DND-41 (cell line): Measurements from ENCODE around the gene LUZP2.

Source experiments
- ATAC-seq: fragments of 200-7000 bp; cut with Tn5 transposase; 3 replicates; pipeline ENCODE4 v1.9.1; 2021; ENCODE audit warnings: low read depth; ENCODE audit not compliant: insufficient read depth
- DNase-seq: peaks from one replicate; pipeline ENCODE4 v3.0.0-alpha.2; 2020
- H2AFZ ChIP-seq: 2 replicates; pipeline ENCODE4 v1.6.0; 2012; ENCODE audit warnings: low read depth, low read length
- H3K27ac ChIP-seq: 2 replicates; pipeline ENCODE4 v1.5.1; 2012; ENCODE audit warnings: low read length, inconsistent platforms
- H3K27me3 ChIP-seq: fragments of 200-600 bp; sonication (generic); 2 replicates; pipeline ENCODE4 v1.6.0; 2012; ENCODE audit warnings: low read length, mild to moderate bottlenecking, inconsistent platforms; ENCODE audit not compliant: insufficient read depth, poor library complexity
- H3K36me3 ChIP-seq: 2 replicates; pipeline ENCODE4 v1.5.1; 2012; ENCODE audit warnings: low read length, inconsistent platforms; ENCODE audit not compliant: insufficient read depth
- H3K4me1 ChIP-seq: 2 replicates; pipeline ENCODE4 v1.5.1; 2012; ENCODE audit warnings: mild to moderate bottlenecking, low read length; ENCODE audit not compliant: insufficient read depth
- H3K4me2 ChIP-seq: 2 replicates; pipeline ENCODE4 v1.6.0; 2012; ENCODE audit warnings: mild to moderate bottlenecking, moderate library complexity, low read length, inconsistent platforms; ENCODE audit not compliant: insufficient read depth
- H3K4me3 ChIP-seq, 2 experiments: fragments of 200-600 bp in 1 of 2; shearing (Covaris generic) in 1 of 2; 2 replicates each; pipeline ENCODE4 v1.5.1; 2012 to 2016; ENCODE audit warnings: inconsistent platforms in 2 of 2, low read length in 2 of 2, mild to moderate bottlenecking in 2 of 2, low read depth in 1 of 2, moderate library complexity in 1 of 2
- H3K79me2 ChIP-seq: 2 replicates; pipeline ENCODE4 v1.6.0; 2012; ENCODE audit warnings: low read length, inconsistent platforms; ENCODE audit not compliant: insufficient read depth
- H3K9ac ChIP-seq: 2 replicates; pipeline ENCODE4 v1.6.0; 2012; ENCODE audit warnings: low read depth, mild to moderate bottlenecking, inconsistent platforms, low read length, moderate library complexity
- H3K9me3 ChIP-seq: 2 replicates; pipeline ENCODE4 v1.5.1; 2012; ENCODE audit warnings: low read length, moderate library complexity, mild to moderate bottlenecking, inconsistent platforms; ENCODE audit not compliant: insufficient read depth, severe bottlenecking
- H4K20me1 ChIP-seq: 2 replicates; pipeline ENCODE4 v1.6.0; 2012; ENCODE audit warnings: low read length; ENCODE audit not compliant: insufficient read depth
- CTCF ChIP-seq: IDR thresholded peaks from 2 replicates; pipeline ENCODE4 v1.5.1; 2012; ENCODE audit warnings: borderline replicate concordance, low read length, moderate library complexity, mild to moderate bottlenecking; ENCODE audit not compliant: poor library complexity, severe bottlenecking; ENCODE audit errors: extremely low read depth
- EZH2 ChIP-seq: IDR thresholded peaks from 3 replicates; pipeline ENCODE4 v1.6.1; 2012; ENCODE audit warnings: borderline replicate concordance, low read depth, mild to moderate bottlenecking, moderate library complexity, low read length, inconsistent platforms; ENCODE audit not compliant: severe bottlenecking

The LUZP2 gene

GRCh38 chr11:24598641-24599040, 101.8 kb downstream of the LUZP2 start:
- TF ChIP-seq CTCF (no peak), EZH2 (no peak)

GRCh38 chr11:24609192-24610119, 112.6 kb downstream of the LUZP2 start:
- no peak for ATAC-seq
- H2AFZ ChIP-seq = no peak overlapping the region
- H4K20me1 ChIP-seq = no peaks in the 10 kb centered on the region
- TF ChIP-seq CTCF (no peak), EZH2 (no peak)
- no peaks in the 10 kb centered on the region for H3K9me3 ChIP-seq
- no peak overlapping the region for H3K27ac ChIP-seq
- DNase-seq = no peak
- no peaks in the 10 kb centered on the region for H3K36me3 ChIP-seq
- no peak overlapping the region for H3K4me2 ChIP-seq
- no peak overlapping the region for H3K9ac ChIP-seq
- no peaks in the 10 kb centered on the region for H3K4me1 ChIP-seq
- no peaks in the 10 kb centered on the region for H3K79me2 ChIP-seq
- H3K27me3 ChIP-seq = no peaks in the 10 kb centered on the region
- no peak overlapping the region for H3K4me3 ChIP-seq

More at GRCh38 chr11:24598641-24599040, 101.8 kb downstream of the LUZP2 start:
- no peaks in the 10 kb centered on the region for H3K4me1 ChIP-seq
- ATAC-seq (no peak), DNase-seq (no peak)
- H3K36me3 ChIP-seq = no peaks in the 10 kb centered on the region
- no peaks in the 10 kb centered on the region for H3K9me3 ChIP-seq
- H4K20me1 ChIP-seq = no peaks in the 10 kb centered on the region
- H3K27ac ChIP-seq = no peak overlapping the region
- no peak overlapping the region for H3K4me2 ChIP-seq
- H3K79me2 ChIP-seq = no peaks in the 10 kb centered on the region
- H2AFZ ChIP-seq = no peak overlapping the region
- no peak overlapping the region for H3K4me3 ChIP-seq
- no peaks in the 10 kb centered on the region for H3K27me3 ChIP-seq
- no peak overlapping the region for H3K9ac ChIP-seq

GRCh38 chr11:24615451-24616160, 118.8 kb downstream of the LUZP2 start:
- DNase-seq (no peak), ATAC-seq (no peak)
- no peaks in the 10 kb centered on the region for H3K36me3 ChIP-seq
- no peaks in the 10 kb centered on the region for H4K20me1 ChIP-seq
- H3K79me2 ChIP-seq = no peaks in the 10 kb centered on the region
- no peaks in the 10 kb centered on the region for H3K4me1 ChIP-seq
- H3K27ac ChIP-seq = no peak overlapping the region
- no peaks in the 10 kb centered on the region for H3K9me3 ChIP-seq
- no peak overlapping the region for H2AFZ ChIP-seq
- TF ChIP-seq CTCF (no peak), EZH2 (no peak)
- no peak overlapping the region for H3K9ac ChIP-seq
- H3K27me3 ChIP-seq = no peaks in the 10 kb centered on the region
- no peak overlapping the region for H3K4me2 ChIP-seq
- H3K4me3 ChIP-seq = no peak overlapping the region
